AG09309 (cell line): ENCODE data around the gene RNF151.

Source experiments
- DNase-seq: peaks from one replicate; pipeline ENCODE4 v3.0.0-alpha.2; 2010; ENCODE audit warnings: low read depth
- H3K4me3 ChIP-seq: 2 replicates; pipeline ENCODE4 v1.5.1; 2011; ENCODE audit warnings: mild to moderate bottlenecking, low read depth, low read length, moderate library complexity; ENCODE audit not compliant: control insufficient read depth
- CTCF ChIP-seq: IDR thresholded peaks from 2 replicates; pipeline ENCODE4 v1.5.1; 2011; ENCODE audit warnings: mild to moderate bottlenecking, low read depth, low read length, inconsistent platforms; ENCODE audit not compliant: insufficient read depth, control insufficient read depth; ENCODE audit errors: missing control alignments

The RNF151 gene

GRCh38 chr16:1985466-1986150 is 19.0 kb downstream of the RNF151 start:
- H3K4me3 ChIP-seq = no peak overlapping the region; the same call in 1 of the 2 replicates

GRCh38 chr16:1987198-1987597 is 20.5 kb downstream of the RNF151 start:
- H3K4me3 ChIP-seq = no peak overlapping the region
- no peak for DNase-seq
- TF ChIP-seq CTCF = no peak

More at GRCh38 chr16:1985466-1986150, 19.0 kb downstream of the RNF151 start:
- TF ChIP-seq CTCF = no peak
- DNase-seq = no peak

- H3K4me3 ChIP-seq = no peak within 1 kb of the TSS; the same call in 1 of the 2 replicates
- TF ChIP-seq CTCF = no peak
- DNase-seq = no peak
These were observed 22.8 kb downstream of the RNF151 start, which contains the start of gene SYNGR3 for GRCh38 chr16:1989209-1990100. TSS of gene SYNGR3 (plus strand) at chr16:1989970. CDS start at chr16:1990103, 133 bp downstream.

- H3K4me3 ChIP-seq = no peak overlapping the region
- no peak for DNase-seq
- no peak for TF ChIP-seq CTCF
These were observed 23.4 kb downstream of the RNF151 start for GRCh38 chr16:1990101-1990350.

GRCh38 chr16:1990351-1991134 is 23.9 kb downstream of the RNF151 start:
- no peak for TF ChIP-seq CTCF
- H3K4me3 ChIP-seq = no peak overlapping the region; the same call in 1 of the 2 replicates
- no peak for DNase-seq

GRCh38 chr16:1991135-1991551 is 24.5 kb downstream of the RNF151 start:
- TF ChIP-seq CTCF = no peak
- no peak overlapping the region for H3K4me3 ChIP-seq
- DNase-seq = no peak
